ENCODE measurements around the gene DAAM2.

Gene DAAM2

DNA sequence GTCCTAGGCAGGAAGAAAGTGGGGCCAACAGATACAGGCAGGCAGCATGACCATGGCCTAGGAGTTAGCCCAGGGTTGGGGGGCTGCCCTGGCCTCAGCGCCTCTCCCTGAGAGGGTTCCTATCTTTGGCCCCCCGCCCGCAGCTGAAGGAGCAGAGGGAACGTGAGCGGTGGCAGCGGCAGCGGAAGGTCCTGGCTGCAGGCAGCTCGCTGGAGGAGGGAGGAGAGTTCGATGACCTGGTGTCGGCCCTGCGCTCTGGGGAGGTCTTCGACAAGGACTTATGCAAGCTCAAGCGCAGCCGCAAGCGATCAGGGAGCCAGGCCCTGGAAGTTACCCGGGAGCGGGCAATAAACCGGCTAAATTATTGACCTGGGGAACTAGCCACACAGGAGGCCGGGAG lies 109.5 kb downstream of the DAAM2 start:
- H3K4me1 ChIP-seq = peaks cover 0 to 8% (median 3%) of the 10 kb centered on the region in 4 donors
- TF ChIP-seq CTCF (IDR thresholded peaks at IDR 0.05) = no peak
- intact Hi-C loops (cut with DNase I; ENCODE audit: low total_unique reads) = loop anchor here (10.0 kb wide), 1 partner anchor 403 kb away; no protein-coding TSS in a partner anchor
- H3K27me3 ChIP-seq = no peaks in the 10 kb centered on the region
- DNase-seq = peak in 1 of 2 donors; percentile 61
- no peak overlapping the region for H3K4me3 ChIP-seq
- H3K9me3 ChIP-seq = no peaks in the 10 kb centered on the region
- H3K27ac ChIP-seq = peak overlapping the region; percentile 28 to 29
- peaks cover 62 to 87% (median 73%) of the 10 kb centered on the region in 3 donors for H3K36me3 ChIP-seq

- H3K27ac ChIP-seq = peak overlapping the region in 1 of 2 donors; percentile 29
- DNase-seq = peak in 1 of 2 donors; percentile 41
- H3K4me1 ChIP-seq = peaks cover 0 to 11% (median 5%) of the 10 kb centered on the region in 4 donors
- H3K4me3 ChIP-seq = no peak overlapping the region
- H3K36me3 ChIP-seq = peaks cover 60 to 87% (median 72%) of the 10 kb centered on the region in 3 donors
- no peak for TF ChIP-seq CTCF (IDR thresholded peaks at IDR 0.05)
- no peaks in the 10 kb centered on the region for H3K27me3 ChIP-seq
- intact Hi-C loops (cut with DNase I; ENCODE audit: low total_unique reads) = loop anchor here (10.0 kb wide), 1 partner anchor 403 kb away; no protein-coding TSS in a partner anchor
- no peaks in the 10 kb centered on the region for H3K9me3 ChIP-seq
Observed at GRCh38 chr6:39902136-39902535, 110.0 kb downstream of the DAAM2 start.

GRCh38 chr6:39902786-39903465 lies 110.8 kb downstream of the DAAM2 start:
- no peak for TF ChIP-seq CTCF (IDR thresholded peaks at IDR 0.05)
- Histone ChIP-seq H3K9me3 (no peaks in the 10 kb centered on the region), H3K27ac (peak overlapping the region in 1 of 2 donors; percentile 31), H3K36me3 (peaks cover 52 to 85% (median 65%) of the 10 kb centered on the region in 3 donors), H3K4me3 (no peak overlapping the region), H3K4me1 (peaks cover 0 to 11% (median 5%) of the 10 kb centered on the region in 4 donors), H3K27me3 (no peaks in the 10 kb centered on the region)
- DNase-seq = peak in 1 of 2 donors; percentile 62
- intact Hi-C loops (cut with DNase I; ENCODE audit: low total_unique reads) = loop anchor here (10.0 kb wide), 1 partner anchor 402 kb away; no protein-coding TSS in a partner anchor

GRCh38 chr6:39903656-39904055 lies 111.5 kb downstream of the DAAM2 start:
- DNase-seq = peak in 1 of 2 donors; percentile 61

More at GRCh38 chr6:39903656-39904055, 111.5 kb downstream of the DAAM2 start:
- no peak overlapping the region for H3K27ac ChIP-seq
- no peak for TF ChIP-seq CTCF (IDR thresholded peaks at IDR 0.05)
- no peaks in the 10 kb centered on the region for H3K9me3 ChIP-seq
- peaks cover 0 to 11% (median 5%) of the 10 kb centered on the region in 4 donors for H3K4me1 ChIP-seq
- peaks cover 46 to 85% (median 63%) of the 10 kb centered on the region in 3 donors for H3K36me3 ChIP-seq
- intact Hi-C loops (cut with DNase I; ENCODE audit: low total_unique reads) = loop anchor here (10.0 kb wide), 1 partner anchor 401 kb away; no protein-coding TSS in a partner anchor
- H3K4me3 ChIP-seq = no peak overlapping the region
- no peaks in the 10 kb centered on the region for H3K27me3 ChIP-seq

All from tibial artery (tissue), 4 donors.